Inflammatory macrophage (primary cell): ENCODE data around the gene ZBTB48.
"Not testable (repeated sequence)": the region's sequence is repeated elsewhere in the genome, so short reads cannot be mapped to it uniquely, and the experiment has no call there.

Experiments used
- DNase-seq, 2 donors: peaks; one replicate each; pipeline ENCODE4 v3.0.0-alpha.2; 2020 to 2022

The ZBTB48 gene

GRCh38 chr1:6635910-6636760, 56.3 kb downstream of the ZBTB48 start:
- DNase-seq = no peak

- DNase-seq = not testable (repeated sequence)
Measured at GRCh38 chr1:6636778-6637177, 57.0 kb downstream of the ZBTB48 start.

- no peak for DNase-seq
Measured at GRCh38 chr1:6637770-6638169, 58.0 kb downstream of the ZBTB48 start.

GRCh38 chr1:6638226-6638625, 58.4 kb downstream of the ZBTB48 start:
- DNase-seq = no peak
